MV-4-11 (cell line): Measurements from ENCODE around the gene FAM20B.

ENCODE experiments used
- DNase-seq: peaks from one replicate; lab custom pipeline; 2025; lab: John Stamatoyannopoulos, UW

The FAM20B gene

GRCh38 chr1:179048339-179049124, 22.8 kb downstream of the FAM20B start:
- no peak for DNase-seq

- DNase-seq, result no peak
These were observed 27.1 kb downstream of the FAM20B start for GRCh38 chr1:179052776-179053175.

GRCh38 chr1:179053486-179053885, 27.8 kb downstream of the FAM20B start:
- no peak for DNase-seq

GRCh38 chr1:179055937-179056336, 30.2 kb downstream of the FAM20B start:
- DNase-seq, result no peak

GRCh38 chr1:179058487-179059483, 33.1 kb downstream of the FAM20B start:
- DNase-seq, result peak; percentile 27

GRCh38 chr1:179061360-179062282, 35.9 kb downstream of the FAM20B start:
- peak; percentile 45 for DNase-seq

GRCh38 chr1:179066471-179066870, 40.8 kb downstream of the FAM20B start:
- DNase-seq, result no peak

GRCh38 chr1:179077396-179077795, 51.7 kb downstream of the FAM20B start:
- no peak for DNase-seq

- DNase-seq, result peak; percentile 75
These were observed 53.5 kb downstream of the FAM20B start for GRCh38 chr1:179079113-179079761.

GRCh38 chr1:179080866-179081686, 55.4 kb downstream of the FAM20B start:
- peak; percentile 59 for DNase-seq

GRCh38 chr1:179081687-179082332, 56.1 kb downstream of the FAM20B start, which contains the start of gene TOR3A:
TOR3A (plus strand) TSS chr1:179082070; CDS start chr1:179082129, 59 bp downstream.
- DNase-seq, result peak; percentile 79

- DNase-seq, result no peak
These were observed 56.8 kb downstream of the FAM20B start for GRCh38 chr1:179082333-179082998.

- DNase-seq, result peak; percentile 24
These were observed 57.3 kb downstream of the FAM20B start for GRCh38 chr1:179082999-179083335.

GRCh38 chr1:179083533-179083932, 57.8 kb downstream of the FAM20B start:
- DNase-seq, result no peak

GRCh38 chr1:179087665-179088064, 62.0 kb downstream of the FAM20B start:
- no peak for DNase-seq

GRCh38 chr1:179089827-179090482, 64.3 kb downstream of the FAM20B start:
- DNase-seq, result no peak

- DNase-seq, result no peak
These were observed 64.8 kb downstream of the FAM20B start for GRCh38 chr1:179090522-179090921.

GRCh38 chr1:179090923-179091322, 65.2 kb downstream of the FAM20B start:
- no peak for DNase-seq
